NT2/D1 (cell line): ENCODE data around the gene OVOL1.

Source experiments
- SUZ12 ChIP-seq: IDR thresholded peaks from 2 replicates; pipeline ENCODE4 v1.6.1; 2011; ENCODE audit not compliant: insufficient read length, insufficient read depth; ENCODE audit errors: extremely low read depth
- YY1 ChIP-seq: IDR thresholded peaks from 2 replicates; pipeline ENCODE4 v1.6.1; 2011; ENCODE audit not compliant: insufficient read length, insufficient read depth
- ZNF274 ChIP-seq: IDR thresholded peaks from 2 replicates; pipeline ENCODE4 v1.6.1; 2011; ENCODE audit warnings: mild to moderate bottlenecking, low read depth, low read length

GRCh38 chr11:65780770-65781151, 6.1 kb upstream of the OVOL1 start, which contains the start of gene AP5B1:
- TF ChIP-seq ZNF274 (no peak), YY1 (no peak), SUZ12 (no peak)
